Gastroesophageal sphincter (tissue), 2 donors: Measurements from ENCODE around the gene YBX1.

Experiments
- EP300 ChIP-seq: sonication (generic); formaldehyde crosslinking; IDR thresholded peaks from one replicate; pipeline ENCODE4 v1.6.1; 2017; ENCODE audit warnings: antibody characterized with exemption, mild to moderate bottlenecking
- POLR2A ChIP-seq, 2 donors: fragments of 450-650 bp; IDR thresholded peaks; one replicate each; pipeline ENCODE4 v1.6.1; 2017; ENCODE audit warnings: antibody characterized with exemption in 2 of 2, mild to moderate bottlenecking in 2 of 2, moderate library complexity in 1 of 2

DNA sequence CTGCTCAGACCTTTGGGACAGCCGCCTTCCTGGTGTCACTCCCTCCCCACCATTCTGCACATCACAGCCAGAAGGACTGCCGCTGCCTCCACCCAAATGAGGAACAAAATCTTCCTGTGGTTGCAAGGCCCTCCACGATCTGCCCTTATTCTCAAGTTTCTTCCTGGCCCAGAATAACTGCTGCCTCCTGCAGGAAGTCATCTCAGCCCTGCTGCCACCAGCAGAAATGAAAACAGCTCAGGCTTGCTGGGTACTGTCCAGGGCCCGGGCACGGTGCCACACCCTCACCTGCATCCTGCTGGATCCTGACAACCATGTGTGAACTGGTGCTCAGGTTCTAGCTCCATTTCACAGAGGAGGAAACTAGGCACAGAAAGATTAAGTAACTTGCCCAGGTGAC lies 55.0 kb downstream of the YBX1 start:
- TF ChIP-seq EP300 (no peak), POLR2A (IDR thresholded peaks at IDR 0.05) (no peak)
